GM18873 (cell line): Measurements from ENCODE around the gene TSC1.
"Not testable (repeated sequence)": the region's sequence is repeated elsewhere in the genome, so short reads cannot be mapped to it uniquely, and the experiment has no call there.

Experiments
- ATAC-seq: cut with Tn5 transposase; IDR thresholded peaks from one replicate; pipeline ENCODE4 v1.9.1; 2021; ENCODE audit warnings: mild to moderate bottlenecking, moderate library complexity, moderate number of reproducible peaks; ENCODE audit not compliant: unreplicated experiment, low FRiP score

The TSC1 gene

GRCh38 chr9:132944294-132945185 is at the start of gene TSC1:
TSS of gene TSC1 (minus strand) at chr9:132944616. CDS start at chr9:132928872, 15,744 bp downstream.
- ATAC-seq, result no peak

- ATAC-seq, result no peak
Measured at GRCh38 chr9:132993511-132993939, 49.1 kb upstream of the TSC1 start.

GRCh38 chr9:132991351-132992300 is 47.2 kb upstream of the TSC1 start:
- no peak for ATAC-seq

- no peak for ATAC-seq
Measured at GRCh38 chr9:132990781-132991180, 46.4 kb upstream of the TSC1 start.

- ATAC-seq, result not testable (repeated sequence)
Measured at GRCh38 chr9:132989998-132990557, 45.7 kb upstream of the TSC1 start.

- ATAC-seq, result no peak
Measured at GRCh38 chr9:132989414-132989996, 45.1 kb upstream of the TSC1 start.

GRCh38 chr9:132989014-132989310 is 44.5 kb upstream of the TSC1 start:
- no peak for ATAC-seq

GRCh38 chr9:132988244-132989013 is 44.0 kb upstream of the TSC1 start:
- no peak for ATAC-seq

- no peak for ATAC-seq
Measured at GRCh38 chr9:132986640-132987620, 42.5 kb upstream of the TSC1 start.

- no peak for ATAC-seq
Measured at GRCh38 chr9:132986114-132986513, 41.7 kb upstream of the TSC1 start.

- no peak for ATAC-seq
Measured at GRCh38 chr9:132985489-132985888, 41.1 kb upstream of the TSC1 start.

- no peak for ATAC-seq
Measured at GRCh38 chr9:132985071-132985350, 40.6 kb upstream of the TSC1 start.

- no peak for ATAC-seq
Measured at GRCh38 chr9:132984202-132985070, 40.0 kb upstream of the TSC1 start.

GRCh38 chr9:132983491-132984201 is 39.2 kb upstream of the TSC1 start:
- no peak for ATAC-seq

GRCh38 chr9:132982458-132982857 is 38.0 kb upstream of the TSC1 start:
- ATAC-seq, result no peak

- ATAC-seq, result no peak
Measured at GRCh38 chr9:132980157-132980556, 35.7 kb upstream of the TSC1 start.

- no peak for ATAC-seq
Measured at GRCh38 chr9:132978451-132979131, 34.2 kb upstream of the TSC1 start, which contains the start of gene GFI1B. TSS of gene GFI1B (plus strand) at chr9:132978694. CDS start at chr9:132986679, 7,985 bp downstream.
